Sigmoid colon (tissue), 7 donors: Measurements from ENCODE around the gene TNNT3. TPM values are rescaled to one million over a fixed set of nuclear protein-coding genes. Genes with fewer than 3 reads are reported as not detected.
A peak's percentile ranks its signal among the peaks of the same experiment; 100 is the strongest.
"Not testable (repeated sequence)": the region's sequence is repeated elsewhere in the genome, so short reads cannot be mapped to it uniquely, and the experiment has no call there.

ENCODE experiments used
- DNase-seq: peaks from one replicate; pipeline ENCODE4 v3.0.0-alpha.2; 2019
- H3K27ac ChIP-seq, 4 donors: fragments of 200-600 bp; sonication (generic); one replicate each; pipeline ENCODE4 v1.5.1; 2016 to 2019; ENCODE audit warnings: mild to moderate bottlenecking in 1 of 4
- H3K27me3 ChIP-seq, 3 donors: fragments of 200-600 bp; sonication (generic); one replicate each; pipeline ENCODE4 v1.5.1; 2019; ENCODE audit warnings: mild to moderate bottlenecking in 1 of 3
- H3K36me3 ChIP-seq, 4 donors: fragments of 200-600 bp; sonication (generic); one replicate each; pipeline ENCODE4 v1.5.1; 2016 to 2019
- H3K4me1 ChIP-seq, 4 donors: fragments of 200-600 bp; sonication (generic); one replicate each; pipeline ENCODE4 v1.5.1; 2017 to 2019
- H3K4me3 ChIP-seq, 4 donors: fragments of 200-600 bp; sonication (generic); one replicate each; pipeline ENCODE4 v1.5.1; 2017 to 2019; ENCODE audit warnings: mild to moderate bottlenecking in 2 of 4, moderate library complexity in 1 of 4
- H3K9me3 ChIP-seq, 4 donors: fragments of 200-600 bp in 3 of 4; sonication (generic) in 3 of 4; one replicate each; pipeline versions ENCODE4 v1.5.1 to v1.6.1; 2013 to 2019
- EP300 ChIP-seq, 4 donors: sonication (generic); formaldehyde crosslinking; IDR thresholded peaks; one replicate each; pipeline ENCODE4 v1.6.1; 2017; ENCODE audit warnings: antibody characterized with exemption in 4 of 4
- POLR2A ChIP-seq, 2 donors: fragments of 450-650 bp; IDR thresholded peaks; one replicate each; pipeline ENCODE4 v1.6.1; 2016; ENCODE audit warnings: antibody characterized with exemption in 2 of 2, mild to moderate bottlenecking in 2 of 2, moderate library complexity in 2 of 2
- POLR2AphosphoS5 ChIP-seq, 4 donors: sonication (generic); formaldehyde crosslinking; IDR thresholded peaks; one replicate each; pipeline ENCODE4 v1.6.1; 2017; ENCODE audit warnings: antibody characterized with exemption in 4 of 4
- whole genome bisulfite sequencing, 2 donors: extraction: QIAGEN DNeasy Blood & Tissue Kit; methylation state at CpG; one replicate each; pipeline ENCODE4 v1.1.7; 2013; 5-methylcytosine and 5-hydroxymethylcytosine counted together
- intact Hi-C: fragments of 100-400 bp; cut with DNase I; formaldehyde crosslinking; loops from one replicate; pipeline ENCODE4 v1.15.1; 2023
- polyA plus RNA-seq, 3 donors: library from polyadenylated mRNA; stranded (reverse); fragments of 200-250 nt; gene quantifications; one replicate each; pipeline ENCODE4 v1.2.3, GENCODE V29; 2013
- total RNA-seq, 4 donors: library from RNA; depleted of rRNA; stranded (reverse); fragments of >200 nt; gene quantifications; one replicate each; pipeline ENCODE4 v1.1.0, GENCODE V29; 2016
- TF ChIP-seq, protein P1 (sequence below), 4 experiments: fragments of 450-650 bp in 3 of 4; fragments of 200-600 bp in 1 of 4; IDR thresholded peaks; one replicate each; pipeline ENCODE4 v1.5.1; 2016 to 2019; ENCODE audit warnings: antibody characterized with exemption in 4 of 4, mild to moderate bottlenecking in 3 of 4, moderate library complexity in 2 of 4
- donor health status: healthy with polysubstance abuse.
- donor health status: Bipolar disorder and iron deficiency.
- donor health status: healthy.

TNNT3 gene
- total and polyA plus RNA-seq, 7 donors: 1.2 to 17.2 (median 4.4) TPM; not detected in 1

DNA sequence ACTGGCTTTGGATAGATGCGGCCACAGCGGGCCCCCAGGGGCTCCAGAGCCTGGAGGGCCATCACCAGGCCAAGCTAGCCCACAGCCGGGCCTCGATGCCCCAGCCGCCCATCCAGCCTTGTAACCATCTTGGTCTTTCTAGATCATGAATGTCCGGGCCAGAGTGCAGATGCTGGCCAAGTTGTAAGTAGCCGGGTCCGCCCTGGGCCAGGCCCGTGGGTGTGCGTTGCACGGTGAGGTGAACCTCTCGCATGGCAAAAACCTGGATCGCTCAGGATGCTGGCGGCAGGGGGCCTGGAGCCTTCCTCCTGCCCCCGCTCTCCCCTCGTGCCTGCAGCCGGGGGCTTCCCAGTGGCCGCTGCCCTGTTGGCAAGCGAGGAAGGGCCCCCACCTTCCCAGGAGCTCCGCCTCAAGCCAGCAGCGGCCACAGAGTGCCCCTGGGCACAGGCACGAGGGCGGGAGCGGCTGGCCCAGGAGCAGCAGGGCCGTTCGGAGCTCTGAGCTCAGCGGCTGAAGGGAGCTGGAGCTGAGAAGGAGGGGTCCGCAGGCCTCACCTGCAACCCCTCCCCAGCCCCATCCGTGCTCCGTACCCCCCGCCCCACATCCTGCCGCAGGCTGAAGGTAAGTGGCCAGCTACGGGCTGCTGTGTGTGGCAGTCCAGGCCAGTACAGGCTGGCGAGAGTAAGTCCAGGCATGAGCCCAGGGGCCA is 16.7 kb downstream of the TNNT3 start:
- H3K36me3 ChIP-seq: no peaks in the 10 kb centered on the region
- no peak for TF ChIP-seq POLR2A (IDR thresholded peaks at IDR 0.05)
- TF ChIP-seq EP300 (IDR thresholded peaks at IDR 0.05): no peak
- TF ChIP-seq, protein P1, sequence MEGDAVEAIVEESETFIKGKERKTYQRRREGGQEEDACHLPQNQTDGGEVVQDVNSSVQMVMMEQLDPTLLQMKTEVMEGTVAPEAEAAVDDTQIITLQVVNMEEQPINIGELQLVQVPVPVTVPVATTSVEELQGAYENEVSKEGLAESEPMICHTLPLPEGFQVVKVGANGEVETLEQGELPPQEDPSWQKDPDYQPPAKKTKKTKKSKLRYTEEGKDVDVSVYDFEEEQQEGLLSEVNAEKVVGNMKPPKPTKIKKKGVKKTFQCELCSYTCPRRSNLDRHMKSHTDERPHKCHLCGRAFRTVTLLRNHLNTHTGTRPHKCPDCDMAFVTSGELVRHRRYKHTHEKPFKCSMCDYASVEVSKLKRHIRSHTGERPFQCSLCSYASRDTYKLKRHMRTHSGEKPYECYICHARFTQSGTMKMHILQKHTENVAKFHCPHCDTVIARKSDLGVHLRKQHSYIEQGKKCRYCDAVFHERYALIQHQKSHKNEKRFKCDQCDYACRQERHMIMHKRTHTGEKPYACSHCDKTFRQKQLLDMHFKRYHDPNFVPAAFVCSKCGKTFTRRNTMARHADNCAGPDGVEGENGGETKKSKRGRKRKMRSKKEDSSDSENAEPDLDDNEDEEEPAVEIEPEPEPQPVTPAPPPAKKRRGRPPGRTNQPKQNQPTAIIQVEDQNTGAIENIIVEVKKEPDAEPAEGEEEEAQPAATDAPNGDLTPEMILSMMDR (IDR thresholded peaks at IDR 0.05): no peak
- WGBS, 2 donors: 81 to 90% methylated on average over 34 of the region's 34 CpGs
- H3K27ac ChIP-seq: no peak overlapping the region
- intact Hi-C loops: no loop called here
- H3K4me1 ChIP-seq: peaks cover 0 to 6% (median 3%) of the 10 kb centered on the region in 4 donors
- DNase-seq: peak; percentile 53
- no peaks in the 10 kb centered on the region for H3K9me3 ChIP-seq
- no peak overlapping the region for H3K4me3 ChIP-seq
- peaks cover 0 to 5% (median 0%) of the 10 kb centered on the region in 3 donors for H3K27me3 ChIP-seq

DNA sequence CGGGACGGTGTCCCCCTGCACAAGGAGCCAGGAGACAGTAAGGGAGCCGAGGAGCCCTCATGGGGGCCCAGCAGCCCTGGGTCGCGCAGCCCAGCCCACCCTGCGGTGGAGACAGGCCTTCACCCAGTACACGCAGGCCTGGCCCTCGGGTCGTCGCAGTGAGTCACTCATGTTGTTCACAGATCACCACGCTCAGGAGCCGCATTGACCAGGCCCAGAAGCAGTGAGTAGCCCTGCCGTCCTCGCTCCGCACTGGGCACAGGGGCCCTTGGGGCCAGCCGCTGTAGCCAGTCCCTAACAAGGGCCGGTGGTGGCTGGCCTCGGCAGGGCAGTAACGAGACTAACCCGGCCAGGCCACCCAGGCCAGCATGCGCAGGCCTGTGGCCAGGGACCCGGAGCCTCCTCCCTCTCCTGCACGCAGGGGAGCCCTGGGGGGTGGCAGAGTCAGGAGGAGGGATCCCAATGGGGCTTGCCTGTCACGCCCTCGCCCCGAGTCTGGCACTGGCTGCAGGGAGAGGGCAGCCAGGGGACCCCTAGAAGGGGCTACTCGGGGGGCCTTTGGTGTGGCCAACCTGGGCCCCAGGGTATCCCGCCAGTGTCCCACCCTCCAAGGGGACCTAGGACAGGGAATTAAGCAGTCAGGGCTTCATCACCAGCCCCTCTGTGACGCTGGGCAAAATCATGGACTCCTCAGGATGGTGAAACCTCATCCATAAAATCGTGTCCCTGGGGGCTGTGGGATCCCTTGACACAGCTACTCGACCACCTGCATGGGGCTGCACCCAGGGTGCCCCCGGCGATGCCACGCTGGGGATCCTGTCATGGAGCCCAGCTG is 17.5 kb downstream of the TNNT3 start:
- 81 to 91% methylated on average over 34 of the region's 34 CpGs for WGBS, 2 donors
- Histone ChIP-seq H3K4me1 (peaks cover 0 to 6% (median 3%) of the 10 kb centered on the region in 4 donors), H3K9me3 (no peaks in the 10 kb centered on the region), H3K4me3 (no peak overlapping the region), H3K27me3 (peaks cover 0 to 5% (median 0%) of the 10 kb centered on the region in 3 donors), H3K36me3 (no peaks in the 10 kb centered on the region), H3K27ac (no peak overlapping the region)
- intact Hi-C loops: no loop called here
- DNase-seq: peak; percentile 63
- TF ChIP-seq POLR2A (IDR thresholded peaks at IDR 0.05) (no peak), EP300 (IDR thresholded peaks at IDR 0.05) (no peak), POLR2AphosphoS5 (IDR thresholded peaks at IDR 0.05) (no peak)
- TF ChIP-seq, protein P1 (IDR thresholded peaks at IDR 0.05): no peak

DNA sequence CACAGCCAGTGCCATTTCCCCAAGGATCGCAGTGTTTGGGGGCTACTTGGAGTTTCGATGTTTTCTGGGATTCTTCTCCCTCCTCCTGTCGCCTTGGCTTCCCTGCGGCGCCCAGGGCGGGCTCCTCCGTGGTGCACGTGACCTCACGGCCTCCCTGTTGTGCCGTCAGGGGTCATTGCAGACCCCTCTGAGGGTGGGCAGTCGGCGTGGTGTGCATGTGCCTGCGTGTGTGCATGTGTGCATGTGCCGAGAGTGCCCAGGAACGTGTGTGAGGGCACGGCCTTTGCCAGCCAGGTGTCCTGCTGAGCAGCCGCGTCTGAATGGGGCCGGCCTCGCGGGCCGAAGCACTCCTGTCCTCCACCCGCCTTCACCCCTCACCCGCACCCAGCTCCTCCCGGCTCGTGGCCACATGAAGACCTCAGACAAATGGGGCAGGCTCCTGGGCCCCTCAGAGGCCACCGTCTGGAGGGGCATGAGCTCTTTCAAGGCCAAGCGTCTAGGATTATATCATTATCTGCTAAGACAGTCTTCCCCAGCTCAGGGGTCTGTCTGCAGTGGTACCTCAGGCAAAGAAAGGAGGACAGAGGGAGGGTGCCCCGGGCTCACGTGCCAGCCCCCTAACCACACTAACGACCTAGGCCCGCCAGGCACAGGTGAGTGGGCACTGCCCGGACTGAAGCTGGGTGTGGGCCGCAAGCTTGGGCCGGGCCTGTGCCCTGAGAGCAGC is 18.3 kb downstream of the TNNT3 start:
- no peak overlapping the region for H3K27ac ChIP-seq
- H3K36me3 ChIP-seq: no peaks in the 10 kb centered on the region
- peaks cover 0 to 6% (median 3%) of the 10 kb centered on the region in 4 donors for H3K4me1 ChIP-seq
- intact Hi-C loops: no loop called here
- H3K9me3 ChIP-seq: no peaks in the 10 kb centered on the region
- DNase-seq: peak; percentile 62
- H3K27me3 ChIP-seq: peaks cover 0 to 5% (median 0%) of the 10 kb centered on the region in 3 donors
- 69 to 87% methylated on average over 35 of the region's 35 CpGs for WGBS, 2 donors
- H3K4me3 ChIP-seq: no peak overlapping the region
- no peak for TF ChIP-seq EP300 (IDR thresholded peaks at IDR 0.05)

DNA sequence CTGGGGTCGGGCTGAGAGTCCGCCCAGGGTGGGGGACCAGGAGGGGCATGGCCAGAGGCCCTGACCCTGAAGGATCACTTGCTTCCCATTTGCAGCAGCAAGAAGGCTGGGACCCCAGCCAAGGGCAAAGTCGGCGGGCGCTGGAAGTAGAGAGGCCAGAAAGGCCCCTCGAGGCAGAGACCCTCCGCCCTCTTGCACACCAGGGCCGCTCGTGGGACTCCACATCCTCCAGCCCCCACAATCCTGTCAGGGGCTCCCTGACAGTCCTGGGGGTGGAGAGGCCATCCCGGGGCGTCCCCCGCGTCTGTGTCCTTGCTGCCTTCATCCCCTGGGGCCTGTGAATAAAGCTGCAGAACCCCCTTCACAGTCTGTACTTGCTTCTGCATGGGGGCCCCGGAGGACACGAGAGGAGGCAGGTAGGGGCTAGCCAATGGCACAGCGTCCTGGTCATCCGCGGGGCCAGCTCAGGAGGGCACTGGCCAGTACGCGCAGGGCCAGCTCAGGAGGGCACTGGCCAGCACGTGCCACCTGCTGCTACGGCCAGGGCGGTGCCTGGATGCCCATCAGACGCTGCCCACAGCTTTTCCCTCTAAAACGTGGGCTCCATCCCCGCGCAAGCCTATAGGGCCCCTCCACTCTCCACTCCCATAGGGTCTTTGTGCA is 19.0 kb downstream of the TNNT3 start:
- H3K27me3 ChIP-seq: peaks cover 0 to 5% (median 0%) of the 10 kb centered on the region in 3 donors
- H3K36me3 ChIP-seq: no peaks in the 10 kb centered on the region
- H3K4me1 ChIP-seq: peaks cover 0 to 6% (median 3%) of the 10 kb centered on the region in 4 donors
- no peak overlapping the region for H3K4me3 ChIP-seq
- H3K27ac ChIP-seq: peak overlapping the region in 1 of 4 donors; percentile 12
- 80 to 85% methylated on average over 27 of the region's 27 CpGs for WGBS, 2 donors
- intact Hi-C loops: loop anchor here (1.0 kb wide), 2 partner anchors 23 to 44 kb away; no protein-coding TSS in a partner anchor
- no peaks in the 10 kb centered on the region for H3K9me3 ChIP-seq
- TF ChIP-seq EP300 (IDR thresholded peaks at IDR 0.05): no peak
- peak; percentile 47 for DNase-seq

DNA sequence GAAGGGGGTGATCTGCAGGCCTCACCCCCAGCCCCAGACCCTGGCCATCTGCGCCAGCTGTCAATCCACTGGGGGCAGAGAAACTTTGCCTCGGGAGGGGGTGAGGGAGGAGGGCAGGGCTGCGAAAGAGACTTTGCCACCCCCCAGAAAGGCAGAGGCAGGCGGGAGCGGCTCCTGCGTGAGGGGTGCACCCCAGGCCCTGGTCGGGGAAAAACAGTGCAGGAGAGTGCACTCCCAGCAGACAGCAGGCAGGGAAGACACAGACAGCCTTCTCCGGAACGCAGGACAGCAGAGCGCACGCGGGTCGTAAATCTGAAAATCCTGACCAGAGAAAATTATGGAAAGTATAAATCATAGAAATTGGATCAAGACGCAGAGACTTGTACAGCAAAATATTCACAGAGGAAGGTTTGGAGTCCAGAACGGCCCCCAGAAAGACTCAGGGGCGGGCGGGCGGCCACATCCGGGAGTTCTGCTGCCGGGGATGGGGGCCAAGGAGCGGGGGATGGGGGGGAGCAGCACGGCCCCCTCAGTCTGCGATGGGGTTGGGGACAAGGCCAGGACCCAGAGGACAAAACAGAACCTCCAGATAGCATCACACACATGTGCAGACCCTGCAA is 19.6 kb downstream of the TNNT3 start:
- intact Hi-C loops: loop anchor here (1.0 kb wide), 2 partner anchors 24 to 45 kb away; no protein-coding TSS in a partner anchor
- WGBS, 2 donors: 23 to 29% methylated on average over 23 of the region's 23 CpGs
- peak overlapping the region in 2 of 4 donors; percentile 12 to 42 for H3K27ac ChIP-seq

DNA sequence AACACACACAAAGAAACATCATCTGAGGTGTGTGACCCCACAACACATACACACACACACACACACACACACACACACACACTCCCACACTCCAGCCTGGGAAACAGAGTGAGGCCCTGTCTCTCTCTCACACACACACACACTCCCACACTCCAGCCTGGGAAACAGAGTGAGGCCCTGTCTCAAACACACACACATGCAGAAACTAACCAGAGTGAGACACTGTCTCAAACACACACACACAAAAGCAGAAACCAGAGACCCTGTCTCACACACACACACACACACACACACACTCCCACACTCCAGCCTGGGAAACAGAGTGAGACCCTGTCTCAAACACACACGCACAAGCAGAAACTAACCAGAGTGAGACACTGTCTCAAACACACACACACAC is 20.3 kb downstream of the TNNT3 start:
- intact Hi-C loops: loop anchor here (1.0 kb wide), 2 partner anchors 24 to 45 kb away; no protein-coding TSS in a partner anchor
- H3K36me3 ChIP-seq, H3K27me3 ChIP-seq, H3K27ac ChIP-seq, H3K9me3 ChIP-seq, H3K4me3 ChIP-seq, H3K4me1 ChIP-seq: not testable (repeated sequence)
- 87 to 95% methylated on average over 1 of the region's 1 CpG for WGBS, 2 donors
- DNase-seq: peak; percentile 19

More for the DNA sequence above, 19.6 kb downstream of the TNNT3 start:
- Histone ChIP-seq H3K9me3 (no peaks in the 10 kb centered on the region), H3K27me3 (peaks cover 0 to 5% (median 0%) of the 10 kb centered on the region in 3 donors), H3K36me3 (no peaks in the 10 kb centered on the region), H3K4me3 (peak overlapping the region in 1 of 4 donors; percentile 2), H3K4me1 (peaks cover 0 to 6% (median 3%) of the 10 kb centered on the region in 4 donors)
- TF ChIP-seq, protein P1 (IDR thresholded peaks at IDR 0.05): no peak
- TF ChIP-seq EP300 (IDR thresholded peaks at IDR 0.05) (no peak), POLR2A (IDR thresholded peaks at IDR 0.05) (no peak), POLR2AphosphoS5 (IDR thresholded peaks at IDR 0.05) (no peak)
- peak; percentile 71 for DNase-seq
